ENCODE data around the gene FOSL2.

GRCh38 chr2:28447086-28447485 lies 54.4 kb downstream of the FOSL2 start:
- TF ChIP-seq SP1 (IDR thresholded peaks at IDR 0.05) (no peak), TARDBP (IDR thresholded peaks at IDR 0.05) (no peak), FOXM1 (IDR thresholded peaks at IDR 0.05; ENCODE audit: borderline replicate concordance) (no peak), HDGF (IDR thresholded peaks at IDR 0.05; ENCODE audit: borderline replicate concordance) (no peak), FOXA1 (IDR thresholded peaks at IDR 0.05) (no peak), FOXK2 (IDR thresholded peaks at IDR 0.05) (no peak), SUZ12 (IDR thresholded peaks at IDR 0.05) (no peak), BHLHE40 (IDR thresholded peaks at IDR 0.05; ENCODE audit: borderline replicate concordance) (no peak), LEF1 (IDR thresholded peaks at IDR 0.05; ENCODE audit: borderline replicate concordance) (no peak)
